PFSK-1 (cell line): Measurements from ENCODE around the gene DTX1.

Experiments used
- FOXP2 ChIP-seq: optimal IDR thresholded peaks from 2 replicates; pipeline ENCODE3; 2011; ENCODE audit warnings: borderline replicate concordance, control low read depth, inconsistent platforms; ENCODE audit not compliant: insufficient read depth; ENCODE audit errors: extremely low read length, extremely low read depth
- POLR2AphosphoS5 ChIP-seq: IDR thresholded peaks from 2 replicates; pipeline ENCODE4 v1.6.1; 2012; ENCODE audit warnings: low read depth, mild to moderate bottlenecking, control low read depth, low read length, moderate library complexity
- SIN3A ChIP-seq: IDR thresholded peaks from 2 replicates; pipeline ENCODE4 v1.6.1; 2012; ENCODE audit warnings: mild to moderate bottlenecking, low read length, moderate library complexity, borderline replicate concordance; ENCODE audit not compliant: insufficient read depth
- TAF1 ChIP-seq: IDR thresholded peaks from 2 replicates; pipeline ENCODE4 v1.6.1; 2012; ENCODE audit warnings: low read length, control low read depth, borderline replicate concordance; ENCODE audit not compliant: insufficient read depth
- TF ChIP-seq, protein P1 (sequence below), 2 experiments: IDR thresholded peaks; 2 replicates each; pipeline versions ENCODE4 v1.6.1 to v1.8.0; 2011 to 2012; ENCODE audit warnings: low read depth in 2 of 2, low read length in 2 of 2, control low read depth in 1 of 2, inconsistent platforms in 1 of 2, mild to moderate bottlenecking in 1 of 2, moderate library complexity in 1 of 2; ENCODE audit not compliant: insufficient read depth in 1 of 2

DNA sequence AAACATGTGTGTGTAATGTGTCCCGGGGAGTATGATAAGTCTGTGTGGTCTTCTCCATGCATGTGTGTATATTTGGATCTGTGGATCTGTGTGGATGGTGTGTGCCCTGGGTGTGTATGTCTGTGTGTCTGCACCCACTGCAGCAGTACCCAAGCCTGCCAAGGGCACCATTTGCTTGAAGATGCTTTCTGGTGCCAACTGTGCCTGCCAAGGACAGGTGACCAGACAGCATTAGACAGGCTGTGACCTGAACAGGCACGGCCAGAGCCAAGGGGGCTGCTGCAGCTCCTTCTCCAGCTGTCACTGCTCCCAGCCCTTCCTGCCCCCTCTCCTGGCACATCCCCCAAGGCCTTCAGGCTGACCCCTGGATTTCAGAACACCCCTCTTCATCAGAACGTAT, 35.0 kb downstream of the DTX1 start:
- no peak for TF ChIP-seq FOXP2
- no peak for TF ChIP-seq SIN3A
- no peak for TF ChIP-seq TAF1
- TF ChIP-seq POLR2AphosphoS5, result no peak
- TF ChIP-seq, protein P1, sequence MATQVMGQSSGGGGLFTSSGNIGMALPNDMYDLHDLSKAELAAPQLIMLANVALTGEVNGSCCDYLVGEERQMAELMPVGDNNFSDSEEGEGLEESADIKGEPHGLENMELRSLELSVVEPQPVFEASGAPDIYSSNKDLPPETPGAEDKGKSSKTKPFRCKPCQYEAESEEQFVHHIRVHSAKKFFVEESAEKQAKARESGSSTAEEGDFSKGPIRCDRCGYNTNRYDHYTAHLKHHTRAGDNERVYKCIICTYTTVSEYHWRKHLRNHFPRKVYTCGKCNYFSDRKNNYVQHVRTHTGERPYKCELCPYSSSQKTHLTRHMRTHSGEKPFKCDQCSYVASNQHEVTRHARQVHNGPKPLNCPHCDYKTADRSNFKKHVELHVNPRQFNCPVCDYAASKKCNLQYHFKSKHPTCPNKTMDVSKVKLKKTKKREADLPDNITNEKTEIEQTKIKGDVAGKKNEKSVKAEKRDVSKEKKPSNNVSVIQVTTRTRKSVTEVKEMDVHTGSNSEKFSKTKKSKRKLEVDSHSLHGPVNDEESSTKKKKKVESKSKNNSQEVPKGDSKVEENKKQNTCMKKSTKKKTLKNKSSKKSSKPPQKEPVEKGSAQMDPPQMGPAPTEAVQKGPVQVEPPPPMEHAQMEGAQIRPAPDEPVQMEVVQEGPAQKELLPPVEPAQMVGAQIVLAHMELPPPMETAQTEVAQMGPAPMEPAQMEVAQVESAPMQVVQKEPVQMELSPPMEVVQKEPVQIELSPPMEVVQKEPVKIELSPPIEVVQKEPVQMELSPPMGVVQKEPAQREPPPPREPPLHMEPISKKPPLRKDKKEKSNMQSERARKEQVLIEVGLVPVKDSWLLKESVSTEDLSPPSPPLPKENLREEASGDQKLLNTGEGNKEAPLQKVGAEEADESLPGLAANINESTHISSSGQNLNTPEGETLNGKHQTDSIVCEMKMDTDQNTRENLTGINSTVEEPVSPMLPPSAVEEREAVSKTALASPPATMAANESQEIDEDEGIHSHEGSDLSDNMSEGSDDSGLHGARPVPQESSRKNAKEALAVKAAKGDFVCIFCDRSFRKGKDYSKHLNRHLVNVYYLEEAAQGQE (IDR thresholded peaks at IDR 0.05; ENCODE audit: insufficient read depth in 1 of 2, low read depth in 2 of 2, low read length in 2 of 2), result no peak
